GM23338 (cell line): Measurements from ENCODE around the gene PNLIP. TPM values are rescaled to one million over a fixed set of nuclear protein-coding genes. Genes with fewer than 3 reads are reported as not detected.

Experiments used
- ATAC-seq: fragments of 200-7000 bp; cut with Tn5 transposase; 3 replicates; pipeline ENCODE4 v1.9.1; 2020
- DNase-seq: peaks from one replicate; pipeline ENCODE4 v3.0.0-alpha.2; 2015; ENCODE audit warnings: low spot score
- H2AFZ ChIP-seq: fragments of 200-600 bp; sonication (generic); 2 replicates; pipeline ENCODE4 v1.8.0; 2016; ENCODE audit warnings: antibody characterized with exemption, mild to moderate bottlenecking, moderate library complexity
- H3F3A ChIP-seq: fragments of 200-600 bp; sonication (generic); replicated peaks from 2 replicates; pipeline ENCODE4 v1.8.0; 2017; ENCODE audit warnings: antibody characterized with exemption, mixed run types, low read depth
- H3K27ac ChIP-seq: fragments of 200-600 bp; sonication (generic); 2 replicates; pipeline ENCODE4 v1.6.1; 2016; ENCODE audit warnings: low read depth
- H3K27me3 ChIP-seq: fragments of 200-600 bp; sonication (generic); 2 replicates; pipeline ENCODE4 v1.8.0; 2016; ENCODE audit warnings: mild to moderate bottlenecking, mixed run types, moderate library complexity; ENCODE audit not compliant: insufficient read depth
- H3K36me3 ChIP-seq: fragments of 200-600 bp; sonication (generic); 2 replicates; pipeline ENCODE4 v1.8.0; 2016; ENCODE audit warnings: mild to moderate bottlenecking; ENCODE audit not compliant: insufficient read depth
- H3K4me1 ChIP-seq: fragments of 200-600 bp; sonication (generic); 2 replicates; pipeline ENCODE4 v1.8.0; 2016; ENCODE audit warnings: mild to moderate bottlenecking, moderate library complexity; ENCODE audit not compliant: insufficient read depth
- H3K4me2 ChIP-seq: fragments of 200-600 bp; sonication (generic); 2 replicates; pipeline ENCODE4 v1.7.1; 2017; ENCODE audit warnings: mixed run types
- H3K4me3 ChIP-seq: fragments of 200-600 bp; sonication (generic); 2 replicates; pipeline ENCODE4 v1.6.1; 2016; ENCODE audit warnings: mixed run types
- H3K79me2 ChIP-seq: fragments of 200-600 bp; sonication (generic); replicated peaks from 2 replicates; pipeline ENCODE4 v1.8.0; 2017; ENCODE audit warnings: mild to moderate bottlenecking; ENCODE audit not compliant: insufficient read depth
- H3K9me2 ChIP-seq: fragments of 200-600 bp; sonication (generic); 2 replicates; pipeline ENCODE4 v1.8.0; 2017; ENCODE audit not compliant: insufficient read depth
- H4K20me1 ChIP-seq: fragments of 200-600 bp; sonication (generic); replicated peaks from 2 replicates; pipeline ENCODE4 v1.8.0; 2017; ENCODE audit warnings: mild to moderate bottlenecking; ENCODE audit not compliant: insufficient read depth
- H3K27ac Mint-ChIP-seq: 2 replicates; pipeline ENCODE4 v1.8.0; 2020; ENCODE audit warnings: inconsistent platforms, mild to moderate bottlenecking, moderate library complexity, mixed read lengths
- H3K27me3 Mint-ChIP-seq: 3 replicates; pipeline ENCODE4 v1.8.0; 2022; ENCODE audit warnings: low read depth, mild to moderate bottlenecking, moderate library complexity, mixed read lengths, inconsistent platforms; ENCODE audit not compliant: insufficient read depth, poor library complexity
- H3K36me3 Mint-ChIP-seq: 3 replicates; pipeline ENCODE4 v1.8.0; 2021; ENCODE audit warnings: low read depth, mild to moderate bottlenecking, inconsistent platforms, moderate library complexity, mixed read lengths
- H3K4me1 Mint-ChIP-seq: 3 replicates; pipeline ENCODE4 v1.8.0; 2020; ENCODE audit warnings: mild to moderate bottlenecking, inconsistent platforms, mixed read lengths
- H3K4me3 Mint-ChIP-seq: 3 replicates; pipeline ENCODE4 v1.8.0; 2021; ENCODE audit warnings: moderate library complexity, mild to moderate bottlenecking, inconsistent platforms, mixed read lengths
- H3K9me3 Mint-ChIP-seq: 3 replicates; pipeline ENCODE4 v1.8.0; 2020; ENCODE audit warnings: moderate library complexity, mild to moderate bottlenecking, inconsistent platforms, mixed read lengths
- CREB1 ChIP-seq: fragments of 250-450 bp; sonication (Bioruptor Pico); IDR thresholded peaks from 2 replicates; pipeline ENCODE4 v1.5.0; 2020; ENCODE audit warnings: low read depth, mild to moderate bottlenecking, moderate library complexity
- CTCF ChIP-seq, 2 experiments: fragments of 200-600 bp in 1 of 2; sonication (generic) in 1 of 2; conservative IDR thresholded peaks; 2 replicates each; pipeline versions ENCODE4 v1.5.1 to v1.6.1; 2016 to 2017; ENCODE audit warnings: antibody characterized with exemption in 2 of 2, low read depth in 2 of 2, mild to moderate bottlenecking in 2 of 2, moderate library complexity in 1 of 2
- ETS1 ChIP-seq: IDR thresholded peaks from 2 replicates; pipeline ENCODE4 v1.6.1; 2016; ENCODE audit warnings: antibody characterized with exemption
- EZH2phosphoT487 ChIP-seq: fragments of 200-600 bp; sonication (generic); IDR thresholded peaks from one replicate; pipeline ENCODE4 v1.8.1; 2018; ENCODE audit warnings: antibody characterized with exemption; ENCODE audit not compliant: unreplicated experiment
- JUNB ChIP-seq: IDR thresholded peaks from one replicate; pipeline ENCODE4 v1.6.1; 2016; ENCODE audit warnings: antibody characterized with exemption; ENCODE audit not compliant: unreplicated experiment
- POLR2AphosphoS5 ChIP-seq: IDR thresholded peaks from 2 replicates; pipeline ENCODE4 v1.6.1; 2016; ENCODE audit warnings: antibody characterized with exemption, low read depth
- STAT1 ChIP-seq: IDR thresholded peaks from one replicate; pipeline ENCODE4 v1.6.1; 2016; ENCODE audit warnings: antibody characterized with exemption; ENCODE audit not compliant: unreplicated experiment
- ZNF114 ChIP-seq: fragments of 250-450 bp; sonication (Bioruptor Pico); IDR thresholded peaks from 2 replicates; pipeline ENCODE4 v1.5.0; 2020; ENCODE audit warnings: mild to moderate bottlenecking, moderate library complexity
- ZNF462 ChIP-seq: fragments of 250-450 bp; sonication (Bioruptor Pico); IDR thresholded peaks from 2 replicates; pipeline ENCODE4 v1.5.0; 2020; ENCODE audit warnings: mild to moderate bottlenecking, moderate library complexity
- polyA plus RNA-seq: library from polyadenylated mRNA; unstranded; fragments of >200 nt; fragmentation: Nextera tagmentation; extraction: Ambion mirVana; gene quantifications from 2 replicates; pipeline ENCODE4 v1.2.1, GENCODE V29; 2016
- total RNA-seq: library from RNA; depleted of rRNA; stranded (reverse); fragments of >200 nt; shearing (Covaris generic); gene quantifications from 2 replicates; pipeline ENCODE4 v1.2.3, GENCODE V29; 2014

PNLIP gene
- total and polyA plus RNA-seq, 2 experiments from 2014 or later: not detected

DNA sequence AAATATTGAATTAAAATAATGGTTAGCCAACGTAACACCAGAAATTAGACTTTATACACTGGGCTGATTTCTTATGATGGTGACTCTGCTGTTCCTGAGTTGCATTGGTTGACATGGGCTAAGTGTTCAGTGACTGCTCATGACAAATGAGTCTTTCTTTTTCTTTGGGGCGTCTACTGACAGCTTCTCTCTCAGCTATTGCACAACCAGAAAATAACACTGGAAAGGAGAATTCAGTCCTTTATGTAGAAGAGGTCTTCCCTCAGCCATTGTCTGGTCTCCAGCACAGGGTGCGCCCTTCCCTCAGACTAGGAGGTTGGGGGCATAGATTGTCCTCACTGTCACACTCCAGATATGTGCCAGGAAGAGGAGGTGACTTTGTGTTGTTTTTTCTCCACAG, 21.6 kb downstream of the PNLIP start (continued):
- TF ChIP-seq ZNF462 (no peak), JUNB (no peak), CREB1 (CRISPR knock-in tag) (no peak), POLR2AphosphoS5 (no peak), STAT1 (no peak)

DNA sequence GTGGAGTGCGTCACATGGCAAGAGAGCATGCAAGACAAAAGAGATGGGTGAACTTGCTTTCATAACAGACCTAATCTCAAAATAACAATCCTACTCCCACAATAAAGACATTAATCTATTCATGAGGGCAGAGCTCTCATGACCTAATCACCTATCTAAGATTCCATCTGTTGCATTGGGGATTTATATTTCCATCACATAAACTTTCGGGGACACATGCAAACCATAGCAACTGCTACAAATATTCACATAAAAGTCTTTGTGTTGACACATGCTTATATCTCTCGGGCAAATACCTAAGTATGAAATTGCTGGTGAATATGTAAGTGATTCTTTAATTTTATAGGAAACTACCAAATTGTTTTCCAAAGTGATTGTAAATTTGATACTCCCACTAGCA, 29.1 kb downstream of the PNLIP start:
- Mint-ChIP-seq H3K36me3 (no peaks in the 10 kb centered on the region), H3K4me3 (no peak overlapping the region), H3K27me3 (peaks cover 1% of the 10 kb centered on the region), H3K9me3 (no peaks in the 10 kb centered on the region), H3K4me1 (no peaks in the 10 kb centered on the region), H3K27ac (no peak overlapping the region)
- no peaks in the 10 kb centered on the region for H4K20me1 ChIP-seq
- ATAC-seq (no peak), DNase-seq (no peak)
- no peak overlapping the region for H2AFZ ChIP-seq
- TF ChIP-seq EZH2phosphoT487: no peak
- no peak for TF ChIP-seq ZNF114 (CRISPR knock-in tag)
- no peak for TF ChIP-seq ETS1
- no peak for TF ChIP-seq CTCF (conservative IDR thresholded peaks at IDR 0.05; ENCODE audit: low read depth in 2 of 2)
- no peak overlapping the region for H3K27ac ChIP-seq
- H3K4me3 ChIP-seq: no peak overlapping the region
- no peaks in the 10 kb centered on the region for H3K4me1 ChIP-seq
- no peaks in the 10 kb centered on the region for H3K36me3 ChIP-seq
- no peaks in the 10 kb centered on the region for H3K79me2 ChIP-seq
- no peaks in the 10 kb centered on the region for H3F3A ChIP-seq
- H3K4me2 ChIP-seq: no peak overlapping the region
- 0 out of 2 replicates have a peak, but pooled peaks cover 8% of the 10 kb centered on the region for H3K9me2 ChIP-seq
- no peaks in the 10 kb centered on the region for H3K27me3 ChIP-seq
